ENCODE data around the gene DENND1B. TPM values are rescaled to one million over a fixed set of nuclear protein-coding genes. Genes with fewer than 3 reads are reported as not detected.

The DENND1B gene
- total RNA-seq, 1 donor from 2014 or later, result 22.1 TPM

DNA sequence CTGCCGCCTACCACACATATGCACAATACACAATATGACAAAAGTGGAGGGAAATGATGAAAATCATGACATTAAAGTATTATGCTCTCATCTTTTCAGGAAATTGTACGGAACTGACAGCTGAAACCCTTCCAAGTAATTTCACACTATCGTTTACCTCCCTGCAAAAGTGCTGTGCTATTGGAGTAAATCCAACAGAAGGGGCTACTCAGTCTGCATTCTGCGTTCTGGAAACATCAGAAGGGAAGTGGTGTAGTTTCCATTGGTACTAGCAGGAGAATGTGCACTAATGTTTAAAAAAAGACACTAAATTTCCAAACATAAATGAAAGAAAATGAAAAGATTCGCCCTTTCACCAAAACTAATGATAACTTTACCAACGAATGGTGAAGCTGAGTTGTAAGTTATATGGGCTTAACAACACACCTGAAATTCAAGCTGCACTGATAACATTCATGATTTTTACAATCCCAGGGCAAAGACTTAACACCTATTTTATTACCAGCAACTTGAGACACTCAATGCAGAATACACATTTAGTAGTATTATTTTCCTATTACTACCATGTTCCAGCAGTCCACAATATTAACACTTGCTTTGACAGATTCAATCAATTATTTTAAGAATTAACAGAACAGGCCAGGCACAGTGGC, 3.2 kb downstream of the DENND1B start:
- TF ChIP-seq, protein P1, sequence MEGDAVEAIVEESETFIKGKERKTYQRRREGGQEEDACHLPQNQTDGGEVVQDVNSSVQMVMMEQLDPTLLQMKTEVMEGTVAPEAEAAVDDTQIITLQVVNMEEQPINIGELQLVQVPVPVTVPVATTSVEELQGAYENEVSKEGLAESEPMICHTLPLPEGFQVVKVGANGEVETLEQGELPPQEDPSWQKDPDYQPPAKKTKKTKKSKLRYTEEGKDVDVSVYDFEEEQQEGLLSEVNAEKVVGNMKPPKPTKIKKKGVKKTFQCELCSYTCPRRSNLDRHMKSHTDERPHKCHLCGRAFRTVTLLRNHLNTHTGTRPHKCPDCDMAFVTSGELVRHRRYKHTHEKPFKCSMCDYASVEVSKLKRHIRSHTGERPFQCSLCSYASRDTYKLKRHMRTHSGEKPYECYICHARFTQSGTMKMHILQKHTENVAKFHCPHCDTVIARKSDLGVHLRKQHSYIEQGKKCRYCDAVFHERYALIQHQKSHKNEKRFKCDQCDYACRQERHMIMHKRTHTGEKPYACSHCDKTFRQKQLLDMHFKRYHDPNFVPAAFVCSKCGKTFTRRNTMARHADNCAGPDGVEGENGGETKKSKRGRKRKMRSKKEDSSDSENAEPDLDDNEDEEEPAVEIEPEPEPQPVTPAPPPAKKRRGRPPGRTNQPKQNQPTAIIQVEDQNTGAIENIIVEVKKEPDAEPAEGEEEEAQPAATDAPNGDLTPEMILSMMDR (IDR thresholded peaks at IDR 0.05; ENCODE audit: partially characterized antibody, unreplicated experiment), result no peak
- Mint-ChIP-seq H3K27me3 (ENCODE audit: unreplicated experiment) (no peaks in the 10 kb centered on the region), H3K4me3 (ENCODE audit: unreplicated experiment) (peak overlapping the region; percentile 0), H3K27ac (ENCODE audit: unreplicated experiment) (no peak overlapping the region), H3K36me3 (ENCODE audit: unreplicated experiment) (no peaks in the 10 kb centered on the region), H3K4me1 (ENCODE audit: low read depth, unreplicated experiment) (peaks cover 15% of the 10 kb centered on the region), H3K9me3 (ENCODE audit: unreplicated experiment) (no peaks in the 10 kb centered on the region)
- DNase-seq, result no peak

DNA sequence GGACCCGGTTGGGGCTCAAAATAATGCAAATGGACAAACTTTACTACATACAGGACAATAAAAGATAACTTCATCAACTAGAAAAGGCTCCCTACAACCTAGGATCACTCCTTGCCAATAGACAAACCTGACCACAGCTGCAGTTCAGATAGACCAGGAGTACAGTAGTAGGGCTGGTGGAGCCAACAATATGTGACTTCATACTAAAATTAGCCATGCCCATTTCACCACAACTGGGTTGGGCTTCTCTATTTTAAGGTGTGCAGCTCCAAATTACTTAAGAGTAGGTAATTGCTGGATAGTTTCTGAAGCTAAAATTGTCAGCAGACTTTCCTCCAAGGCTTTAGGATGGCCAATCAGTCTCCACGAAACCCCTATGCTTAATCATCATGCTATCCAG, 3.9 kb downstream of the DENND1B start:
- Mint-ChIP-seq H3K4me1 (ENCODE audit: low read depth, unreplicated experiment) (peaks cover 15% of the 10 kb centered on the region), H3K9me3 (ENCODE audit: unreplicated experiment) (no peaks in the 10 kb centered on the region), H3K36me3 (ENCODE audit: unreplicated experiment) (no peaks in the 10 kb centered on the region), H3K27ac (ENCODE audit: unreplicated experiment) (no peak overlapping the region), H3K4me3 (ENCODE audit: unreplicated experiment) (no peak overlapping the region), H3K27me3 (ENCODE audit: unreplicated experiment) (no peaks in the 10 kb centered on the region)
- no peak for DNase-seq
- TF ChIP-seq, protein P1 (IDR thresholded peaks at IDR 0.05; ENCODE audit: partially characterized antibody, unreplicated experiment), result no peak

DNA sequence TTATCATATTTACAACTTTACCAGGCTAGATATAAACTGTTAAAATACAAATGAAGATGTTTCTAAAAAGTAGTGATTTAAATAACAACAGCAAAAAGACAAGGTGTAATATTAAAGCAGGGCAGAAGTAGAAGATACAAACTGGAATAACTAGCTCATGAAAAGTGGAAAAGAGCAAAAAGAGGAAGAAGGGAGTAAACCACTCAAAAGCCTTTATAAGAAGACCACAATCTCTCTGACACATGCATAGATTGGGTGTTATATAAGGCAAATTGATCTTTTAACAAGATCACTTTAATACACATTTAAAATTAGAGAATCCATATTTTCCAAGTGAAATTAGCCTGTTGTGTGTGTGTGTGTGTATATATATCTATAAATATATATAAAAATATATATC, 5.0 kb downstream of the DENND1B start:
- TF ChIP-seq, protein P1 (IDR thresholded peaks at IDR 0.05; ENCODE audit: partially characterized antibody, unreplicated experiment), result no peak
- H3K27me3 Mint-ChIP-seq (ENCODE audit: unreplicated experiment), result no peaks in the 10 kb centered on the region
- DNase-seq, result no peak
- H3K9me3 Mint-ChIP-seq (ENCODE audit: unreplicated experiment), result no peaks in the 10 kb centered on the region
- no peak overlapping the region for H3K4me3 Mint-ChIP-seq (ENCODE audit: unreplicated experiment)
- no peaks in the 10 kb centered on the region for H3K36me3 Mint-ChIP-seq (ENCODE audit: unreplicated experiment)
- peaks cover 14% of the 10 kb centered on the region for H3K4me1 Mint-ChIP-seq (ENCODE audit: low read depth, unreplicated experiment)
- no peak overlapping the region for H3K27ac Mint-ChIP-seq (ENCODE audit: unreplicated experiment)

DNA sequence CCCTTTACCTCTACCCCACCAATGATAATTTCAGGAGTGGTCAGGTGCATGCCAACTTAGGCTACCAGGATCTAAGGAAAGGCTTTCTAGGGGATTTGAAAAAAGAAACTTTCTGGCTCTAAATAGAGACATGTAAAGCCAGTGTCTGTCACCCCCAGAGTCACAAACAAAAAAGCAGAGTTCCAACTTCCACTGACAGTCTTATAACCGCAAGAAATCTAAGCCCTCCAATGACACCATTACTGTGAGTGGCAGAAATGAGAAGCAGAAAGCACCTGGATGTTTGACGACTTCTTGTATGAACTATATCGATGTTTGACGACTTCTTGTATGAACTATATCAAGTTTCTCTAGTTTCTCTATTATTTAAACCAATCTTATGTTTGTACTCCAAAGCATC, 6.0 kb downstream of the DENND1B start:
- H3K4me1 Mint-ChIP-seq (ENCODE audit: low read depth, unreplicated experiment), result peaks cover 13% of the 10 kb centered on the region
- H3K27ac Mint-ChIP-seq (ENCODE audit: unreplicated experiment), result no peak overlapping the region
- no peaks in the 10 kb centered on the region for H3K27me3 Mint-ChIP-seq (ENCODE audit: unreplicated experiment)
- DNase-seq, result no peak
- no peak overlapping the region for H3K4me3 Mint-ChIP-seq (ENCODE audit: unreplicated experiment)
- H3K9me3 Mint-ChIP-seq (ENCODE audit: unreplicated experiment), result no peaks in the 10 kb centered on the region
- TF ChIP-seq, protein P1 (IDR thresholded peaks at IDR 0.05; ENCODE audit: partially characterized antibody, unreplicated experiment), result no peak
- no peaks in the 10 kb centered on the region for H3K36me3 Mint-ChIP-seq (ENCODE audit: unreplicated experiment)

DNA sequence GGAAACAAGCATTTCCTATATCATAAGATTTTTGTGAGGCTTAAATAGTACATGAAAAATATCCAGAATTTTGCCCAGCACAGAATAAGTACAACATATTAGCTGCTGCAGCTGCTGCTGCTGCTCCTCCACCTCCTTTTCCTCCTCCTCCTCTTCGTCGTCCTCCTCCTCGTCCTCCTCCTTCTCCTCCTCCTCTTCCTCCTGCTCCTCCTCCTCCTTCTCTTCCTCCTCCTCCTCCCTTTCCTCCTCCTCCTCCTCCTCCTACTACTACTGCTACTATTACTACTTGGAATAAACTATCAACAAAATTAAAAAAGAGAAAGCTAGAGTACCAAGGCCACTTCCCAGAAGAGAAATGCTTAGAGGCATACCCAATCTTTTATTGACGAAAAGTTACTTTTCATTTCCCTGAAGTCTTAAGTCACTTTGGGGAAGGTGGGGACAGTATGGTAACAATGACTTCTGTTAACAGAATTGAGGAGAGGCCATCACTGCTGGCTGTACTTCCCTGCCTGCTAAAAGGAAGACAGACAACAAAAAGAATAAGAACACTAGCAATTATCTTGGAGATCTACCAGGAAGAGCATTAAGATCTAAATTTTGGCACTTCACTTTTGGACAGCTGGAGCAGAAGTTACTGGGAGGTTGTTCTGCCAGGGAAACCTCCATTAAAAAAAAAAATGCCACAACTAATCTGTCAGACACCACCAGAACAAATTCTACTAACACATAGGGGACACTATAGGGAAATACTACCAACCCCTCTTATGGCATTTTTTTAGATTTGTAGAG, 7.1 kb downstream of the DENND1B start:
- Mint-ChIP-seq H3K36me3 (ENCODE audit: unreplicated experiment) (no peaks in the 10 kb centered on the region), H3K27me3 (ENCODE audit: unreplicated experiment) (no peaks in the 10 kb centered on the region), H3K27ac (ENCODE audit: unreplicated experiment) (no peak overlapping the region), H3K4me1 (ENCODE audit: low read depth, unreplicated experiment) (peaks cover 4% of the 10 kb centered on the region), H3K4me3 (ENCODE audit: unreplicated experiment) (no peak overlapping the region), H3K9me3 (ENCODE audit: unreplicated experiment) (no peaks in the 10 kb centered on the region)
- TF ChIP-seq, protein P1 (IDR thresholded peaks at IDR 0.05; ENCODE audit: partially characterized antibody, unreplicated experiment), result no peak
- no peak for DNase-seq

All from glutamatergic neuron (in vitro differentiated cells).